Measurements from ENCODE around the gene TBC1D21. TPM values are rescaled to one million over a fixed set of nuclear protein-coding genes. Genes with fewer than 3 reads are reported as not detected.

The TBC1D21 gene
- polyA plus RNA-seq, 4 donors, result not detected

- Histone ChIP-seq H3K36me3 (ENCODE audit: control insufficient read depth in 3 of 3, insufficient read depth in 2 of 3, low read depth in 1 of 3, low read length in 3 of 3) (no peaks in the 10 kb centered on the region), H3K27ac (ENCODE audit: low read depth in 1 of 3, low read length in 2 of 3) (no peak overlapping the region), H3K4me1 (ENCODE audit: control insufficient read depth in 3 of 3, insufficient read depth in 2 of 3, low read depth in 1 of 3, low read length in 2 of 3) (peaks cover 0 to 6% (median 4%) of the 10 kb centered on the region in 3 donors), H3K27me3 (ENCODE audit: control insufficient read depth in 3 of 3, insufficient read depth in 3 of 3, low read length in 3 of 3) (peaks cover 0 to 2% (median 0%) of the 10 kb centered on the region in 3 donors), H3K4me3 (ENCODE audit: low read depth in 1 of 3, low read length in 3 of 3) (no peak overlapping the region), H3K9me3 (ENCODE audit: control insufficient read depth in 2 of 2, insufficient read depth in 1 of 2, low read depth in 1 of 2, low read length in 1 of 2) (no peaks in the 10 kb centered on the region)
- FAIRE-seq (no peak), DNase-seq (no peak)
- WGBS, 3 donors, result 35 to 63% (median 53%) methylated on average over 3 of the region's 3 CpGs
Measured at GRCh38 chr15:73879426-73879825, 6.1 kb downstream of the TBC1D21 start.

GRCh38 chr15:73881579-73882320, 8.4 kb downstream of the TBC1D21 start:
- FAIRE-seq (no peak), DNase-seq (no peak)
- H3K27me3 ChIP-seq (ENCODE audit: control insufficient read depth in 3 of 3, insufficient read depth in 3 of 3, low read length in 3 of 3), result no peaks in the 10 kb centered on the region
- H3K4me1 ChIP-seq (ENCODE audit: control insufficient read depth in 3 of 3, insufficient read depth in 2 of 3, low read depth in 1 of 3, low read length in 2 of 3), result no peaks in the 10 kb centered on the region
- no peaks in the 10 kb centered on the region for H3K9me3 ChIP-seq (ENCODE audit: control insufficient read depth in 2 of 2, insufficient read depth in 1 of 2, low read depth in 1 of 2, low read length in 1 of 2)
- WGBS, 3 donors, result 68 to 78% (median 71%) methylated on average over 12 of the region's 12 CpGs
- H3K4me3 ChIP-seq (ENCODE audit: low read depth in 1 of 3, low read length in 3 of 3), result no peak overlapping the region
- H3K36me3 ChIP-seq (ENCODE audit: control insufficient read depth in 3 of 3, insufficient read depth in 2 of 3, low read depth in 1 of 3, low read length in 3 of 3), result no peaks in the 10 kb centered on the region
- no peak overlapping the region for H3K27ac ChIP-seq (ENCODE audit: low read depth in 1 of 3, low read length in 2 of 3)

GRCh38 chr15:73882761-73883419, 9.5 kb downstream of the TBC1D21 start:
- Histone ChIP-seq H3K4me3 (ENCODE audit: low read depth in 1 of 3, low read length in 3 of 3) (no peak overlapping the region), H3K27me3 (ENCODE audit: control insufficient read depth in 3 of 3, insufficient read depth in 3 of 3, low read length in 3 of 3) (no peaks in the 10 kb centered on the region), H3K4me1 (ENCODE audit: control insufficient read depth in 3 of 3, insufficient read depth in 2 of 3, low read depth in 1 of 3, low read length in 2 of 3) (no peaks in the 10 kb centered on the region), H3K9me3 (ENCODE audit: control insufficient read depth in 2 of 2, insufficient read depth in 1 of 2, low read depth in 1 of 2, low read length in 1 of 2) (no peaks in the 10 kb centered on the region), H3K27ac (ENCODE audit: low read depth in 1 of 3, low read length in 2 of 3) (no peak overlapping the region), H3K36me3 (ENCODE audit: control insufficient read depth in 3 of 3, insufficient read depth in 2 of 3, low read depth in 1 of 3, low read length in 3 of 3) (no peaks in the 10 kb centered on the region)
- WGBS, 3 donors, result 82 to 88% (median 86%) methylated on average over 10 of the region's 10 CpGs
- FAIRE-seq (no peak), DNase-seq (no peak)

GRCh38 chr15:73884159-73884558, 10.8 kb downstream of the TBC1D21 start:
- WGBS, 3 donors, result 38 to 67% (median 52%) methylated on average over 3 of the region's 3 CpGs
- H3K27ac ChIP-seq (ENCODE audit: low read depth in 1 of 3, low read length in 2 of 3), result no peak overlapping the region
- FAIRE-seq, result no peak
- H3K36me3 ChIP-seq (ENCODE audit: control insufficient read depth in 3 of 3, insufficient read depth in 2 of 3, low read depth in 1 of 3, low read length in 3 of 3), result no peaks in the 10 kb centered on the region
- no peaks in the 10 kb centered on the region for H3K27me3 ChIP-seq (ENCODE audit: control insufficient read depth in 3 of 3, insufficient read depth in 3 of 3, low read length in 3 of 3)
- H3K4me3 ChIP-seq (ENCODE audit: low read depth in 1 of 3, low read length in 3 of 3), result no peak overlapping the region
- H3K4me1 ChIP-seq (ENCODE audit: control insufficient read depth in 3 of 3, insufficient read depth in 2 of 3, low read depth in 1 of 3, low read length in 2 of 3), result peaks cover 0 to 5% (median 0%) of the 10 kb centered on the region in 3 donors
- H3K9me3 ChIP-seq (ENCODE audit: control insufficient read depth in 2 of 2, insufficient read depth in 1 of 2, low read depth in 1 of 2, low read length in 1 of 2), result no peaks in the 10 kb centered on the region
- no peak for DNase-seq

GRCh38 chr15:73885954-73886700, 12.8 kb downstream of the TBC1D21 start:
- DNase-seq (no peak), FAIRE-seq (no peak)
- no peaks in the 10 kb centered on the region for H3K27me3 ChIP-seq (ENCODE audit: control insufficient read depth in 3 of 3, insufficient read depth in 3 of 3, low read length in 3 of 3)

GRCh38 chr15:73886717-73887345, 13.5 kb downstream of the TBC1D21 start:
- H3K27ac ChIP-seq (ENCODE audit: low read depth in 1 of 3, low read length in 2 of 3), result no peak overlapping the region
- no peak for FAIRE-seq
- H3K4me3 ChIP-seq (ENCODE audit: low read depth in 1 of 3, low read length in 3 of 3), result no peak overlapping the region
- no peaks in the 10 kb centered on the region for H3K36me3 ChIP-seq (ENCODE audit: control insufficient read depth in 3 of 3, insufficient read depth in 2 of 3, low read depth in 1 of 3, low read length in 3 of 3)
- H3K9me3 ChIP-seq (ENCODE audit: control insufficient read depth in 2 of 2, insufficient read depth in 1 of 2, low read depth in 1 of 2, low read length in 1 of 2), result peaks cover 0 to 2% of the 10 kb centered on the region in 2 donors
- H3K27me3 ChIP-seq (ENCODE audit: control insufficient read depth in 3 of 3, insufficient read depth in 3 of 3, low read length in 3 of 3), result no peaks in the 10 kb centered on the region
- no peak for DNase-seq
- WGBS, 3 donors, result 80 to 87% (median 81%) methylated on average over 5 of the region's 5 CpGs
- H3K4me1 ChIP-seq (ENCODE audit: control insufficient read depth in 3 of 3, insufficient read depth in 2 of 3, low read depth in 1 of 3, low read length in 2 of 3), result peaks cover 0 to 7% (median 0%) of the 10 kb centered on the region in 3 donors

More at GRCh38 chr15:73885954-73886700, 12.8 kb downstream of the TBC1D21 start:
- no peak overlapping the region for H3K4me3 ChIP-seq (ENCODE audit: low read depth in 1 of 3, low read length in 3 of 3)
- no peaks in the 10 kb centered on the region for H3K9me3 ChIP-seq (ENCODE audit: control insufficient read depth in 2 of 2, insufficient read depth in 1 of 2, low read depth in 1 of 2, low read length in 1 of 2)
- 78 to 89% (median 84%) methylated on average over 9 of the region's 9 CpGs for WGBS, 3 donors
- no peak overlapping the region for H3K27ac ChIP-seq (ENCODE audit: low read depth in 1 of 3, low read length in 2 of 3)
- no peaks in the 10 kb centered on the region for H3K36me3 ChIP-seq (ENCODE audit: control insufficient read depth in 3 of 3, insufficient read depth in 2 of 3, low read depth in 1 of 3, low read length in 3 of 3)
- H3K4me1 ChIP-seq (ENCODE audit: control insufficient read depth in 3 of 3, insufficient read depth in 2 of 3, low read depth in 1 of 3, low read length in 2 of 3), result peaks cover 0 to 7% (median 0%) of the 10 kb centered on the region in 3 donors

GRCh38 chr15:73887481-73887880, 14.1 kb downstream of the TBC1D21 start:
- peaks cover 0 to 7% (median 0%) of the 10 kb centered on the region in 3 donors for H3K4me1 ChIP-seq (ENCODE audit: control insufficient read depth in 3 of 3, insufficient read depth in 2 of 3, low read depth in 1 of 3, low read length in 2 of 3)
- H3K27ac ChIP-seq (ENCODE audit: low read depth in 1 of 3, low read length in 2 of 3), result no peak overlapping the region
- no peak for DNase-seq
- H3K36me3 ChIP-seq (ENCODE audit: control insufficient read depth in 3 of 3, insufficient read depth in 2 of 3, low read depth in 1 of 3, low read length in 3 of 3), result no peaks in the 10 kb centered on the region
- WGBS, 3 donors, result 62 to 75% (median 68%) methylated on average over 7 of the region's 7 CpGs
- no peak overlapping the region for H3K4me3 ChIP-seq (ENCODE audit: low read depth in 1 of 3, low read length in 3 of 3)
- peaks cover 0 to 9% of the 10 kb centered on the region in 2 donors for H3K9me3 ChIP-seq (ENCODE audit: control insufficient read depth in 2 of 2, insufficient read depth in 1 of 2, low read depth in 1 of 2, low read length in 1 of 2)
- no peaks in the 10 kb centered on the region for H3K27me3 ChIP-seq (ENCODE audit: control insufficient read depth in 3 of 3, insufficient read depth in 3 of 3, low read length in 3 of 3)
- no peak for FAIRE-seq

Measured in small intestine (tissue), 7 donors.